ENCODE data around the gene PHLDB1.

The PHLDB1 gene

GRCh38 chr11:118623269-118623655, 15.8 kb downstream of the PHLDB1 start:
- no peak for DNase-seq

- no peak for DNase-seq
Observed at GRCh38 chr11:118625036-118625690, 17.7 kb downstream of the PHLDB1 start.

- DNase-seq, result peak; percentile 78
Observed at GRCh38 chr11:118625976-118626375, 18.6 kb downstream of the PHLDB1 start.

- DNase-seq, result no peak
Observed at GRCh38 chr11:118627566-118627965, 20.2 kb downstream of the PHLDB1 start.

GRCh38 chr11:118628031-118628430, 20.6 kb downstream of the PHLDB1 start:
- no peak for DNase-seq

- no peak for DNase-seq
Observed at GRCh38 chr11:118628432-118628831, 21.0 kb downstream of the PHLDB1 start.

- no peak for DNase-seq
Observed at GRCh38 chr11:118628861-118629549, 21.6 kb downstream of the PHLDB1 start.

GRCh38 chr11:118629761-118630661, 22.6 kb downstream of the PHLDB1 start:
- no peak for DNase-seq

GRCh38 chr11:118631142-118631909, 23.9 kb downstream of the PHLDB1 start:
- no peak for DNase-seq

- no peak for DNase-seq
Observed at GRCh38 chr11:118632577-118633318, 25.3 kb downstream of the PHLDB1 start.

GRCh38 chr11:118633319-118633690, 25.9 kb downstream of the PHLDB1 start:
- no peak for DNase-seq

- no peak for DNase-seq
Observed at GRCh38 chr11:118633979-118634378, 26.6 kb downstream of the PHLDB1 start.

GRCh38 chr11:118634431-118635236, 27.2 kb downstream of the PHLDB1 start:
- DNase-seq, result peak; percentile 91

GRCh38 chr11:118635237-118635591, 27.8 kb downstream of the PHLDB1 start:
- no peak for DNase-seq

GRCh38 chr11:118635642-118636041, 28.2 kb downstream of the PHLDB1 start:
- DNase-seq, result no peak

- DNase-seq, result no peak
Observed at GRCh38 chr11:118636569-118637290, 29.3 kb downstream of the PHLDB1 start.

- no peak for DNase-seq
Observed at GRCh38 chr11:118638726-118639125, 31.3 kb downstream of the PHLDB1 start.

- no peak for DNase-seq
Observed at GRCh38 chr11:118639899-118640298, 32.5 kb downstream of the PHLDB1 start.

- no peak for DNase-seq
Observed at GRCh38 chr11:118640332-118641154, 33.1 kb downstream of the PHLDB1 start.

Measured in islet precursor cell (in vitro differentiated cells).